Retinal pigment epithelial cell (primary cell): ENCODE data around the gene AKR7A2.
"Not testable (repeated sequence)": the region's sequence is repeated elsewhere in the genome, so short reads cannot be mapped to it uniquely, and the experiment has no call there.

Source experiments
- DNase-seq: peaks from one replicate; pipeline ENCODE4 v3.0.0-alpha.2; 2010; ENCODE audit warnings: low read depth
- H3K4me3 ChIP-seq: 2 replicates; pipeline ENCODE4 v1.5.1; 2011; ENCODE audit warnings: mild to moderate bottlenecking, low read length, control low read depth, moderate library complexity
- CTCF ChIP-seq: conservative IDR thresholded peaks from 2 replicates; pipeline ENCODE4 v1.5.1; 2011; ENCODE audit warnings: low read depth, low read length, control low read depth, inconsistent platforms

AKR7A2 gene

GRCh38 chr1:19258353-19258752, 53.6 kb downstream of the AKR7A2 start:
- no peak for DNase-seq
- TF ChIP-seq CTCF, result no peak
- no peak overlapping the region for H3K4me3 ChIP-seq

- DNase-seq, result no peak
- no peak overlapping the region for H3K4me3 ChIP-seq
- TF ChIP-seq CTCF, result no peak
These were observed 54.6 kb downstream of the AKR7A2 start for GRCh38 chr1:19257178-19257914.

- not testable (repeated sequence) for H3K4me3 ChIP-seq, DNase-seq
These were observed 55.6 kb downstream of the AKR7A2 start for GRCh38 chr1:19256301-19256700.

GRCh38 chr1:19255288-19255687, 56.7 kb downstream of the AKR7A2 start:
- H3K4me3 ChIP-seq, result no peak overlapping the region
- TF ChIP-seq CTCF, result no peak
- DNase-seq, result no peak

GRCh38 chr1:19254416-19254815, 57.5 kb downstream of the AKR7A2 start:
- H3K4me3 ChIP-seq, result no peak overlapping the region
- no peak for TF ChIP-seq CTCF
- no peak for DNase-seq
